NCI-H446 treated with DMSO at 0.1 percent for 48 hours (cell line): ENCODE data around the gene LRR1.
"Not testable (repeated sequence)": the region's sequence is repeated elsewhere in the genome, so short reads cannot be mapped to it uniquely, and the experiment has no call there.

Source experiments
- DNase-seq: peaks from one replicate; lab custom pipeline; 2025; lab: John Stamatoyannopoulos, UW

The LRR1 gene

GRCh38 chr14:49585803-49586672 lies 12.7 kb upstream of the LRR1 start, which contains the start of gene RPS29:
Gene RPS29 (minus strand): TSS chr14:49586380. CDS start chr14:49586346, 34 bp downstream.
- peak; percentile 98 for DNase-seq

GRCh38 chr14:49586673-49587460 lies 11.9 kb upstream of the LRR1 start:
- DNase-seq = peak; percentile 77

- DNase-seq = no peak
Observed at GRCh38 chr14:49589387-49589786, 9.4 kb upstream of the LRR1 start.

GRCh38 chr14:49593016-49593415 lies 5.7 kb upstream of the LRR1 start:
- DNase-seq = no peak

GRCh38 chr14:49594347-49595091 lies 4.2 kb upstream of the LRR1 start:
- DNase-seq = no peak

DNA sequence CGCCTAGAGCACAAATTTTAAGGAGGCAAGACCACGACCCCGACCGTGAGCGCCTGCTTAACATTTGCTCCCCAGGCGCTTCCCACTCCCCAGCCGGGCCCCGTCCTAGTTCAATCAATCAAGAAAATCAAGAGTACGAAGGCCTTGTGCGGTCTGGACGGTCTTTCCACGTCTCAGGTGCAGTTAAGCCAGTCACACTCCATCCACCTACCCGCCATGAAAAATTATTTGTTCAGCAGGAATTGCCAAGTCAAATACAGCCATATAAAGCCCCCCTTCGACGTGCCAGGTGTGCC lies 603 bp upstream of the LRR1 start:
- DNase-seq = no peak

DNA sequence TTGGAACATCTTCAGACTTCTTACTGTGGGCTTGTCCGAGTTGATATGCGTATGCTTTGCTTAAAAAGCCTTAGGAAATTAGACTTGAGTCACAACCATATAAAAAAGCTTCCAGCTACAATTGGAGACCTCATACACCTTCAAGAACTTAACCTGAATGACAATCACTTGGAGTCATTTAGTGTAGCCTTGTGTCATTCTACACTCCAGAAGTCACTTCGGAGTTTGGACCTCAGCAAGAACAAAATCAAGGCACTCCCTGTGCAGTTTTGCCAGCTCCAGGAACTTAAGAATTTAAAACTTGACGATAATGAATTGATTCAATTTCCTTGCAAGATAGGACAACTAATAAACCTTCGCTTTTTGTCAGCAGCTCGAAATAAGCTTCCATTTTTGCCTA lies 8.8 kb downstream of the LRR1 start:
- DNase-seq = no peak

GRCh38 chr14:49612251-49612650 lies 13.5 kb downstream of the LRR1 start:
- DNase-seq = no peak

DNA sequence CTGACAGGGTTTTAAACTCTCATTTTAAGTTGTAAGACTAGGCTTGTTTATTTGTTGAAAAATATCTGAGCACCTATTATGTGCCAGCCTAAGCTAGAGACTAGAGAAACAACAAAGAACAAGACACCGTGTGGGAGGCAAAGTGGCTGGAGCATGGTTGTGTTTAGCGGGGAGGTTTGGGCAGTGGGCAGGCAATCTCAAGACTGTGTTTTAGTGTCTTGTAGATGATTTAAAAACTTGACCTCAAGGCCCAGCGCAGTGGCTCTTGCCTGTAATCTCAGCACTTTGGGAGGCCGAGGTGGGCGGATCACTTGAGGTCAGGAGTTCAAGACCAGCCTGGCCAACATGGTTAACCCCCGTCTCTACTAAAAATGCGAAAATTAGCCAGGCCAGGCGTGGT lies 13.9 kb downstream of the LRR1 start:
- no peak for DNase-seq

DNA sequence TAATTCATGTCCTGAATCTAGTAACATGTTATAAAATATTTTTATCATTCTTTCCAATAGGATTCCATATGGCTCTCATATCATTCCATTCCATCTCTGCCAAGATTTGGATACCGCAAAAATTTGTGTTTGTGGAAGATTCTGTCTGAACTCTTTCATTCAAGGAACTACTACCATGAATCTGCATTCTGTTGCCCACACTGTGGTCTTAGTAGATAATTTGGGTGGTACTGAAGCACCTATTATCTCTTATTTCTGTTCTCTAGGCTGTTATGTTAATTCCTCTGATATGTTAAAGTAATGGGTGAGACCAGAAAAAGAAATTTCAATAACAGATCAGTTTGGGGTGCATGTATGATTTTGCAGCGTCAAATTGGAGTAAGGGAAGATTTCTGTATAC lies 15.5 kb downstream of the LRR1 start:
- no peak for DNase-seq

DNA sequence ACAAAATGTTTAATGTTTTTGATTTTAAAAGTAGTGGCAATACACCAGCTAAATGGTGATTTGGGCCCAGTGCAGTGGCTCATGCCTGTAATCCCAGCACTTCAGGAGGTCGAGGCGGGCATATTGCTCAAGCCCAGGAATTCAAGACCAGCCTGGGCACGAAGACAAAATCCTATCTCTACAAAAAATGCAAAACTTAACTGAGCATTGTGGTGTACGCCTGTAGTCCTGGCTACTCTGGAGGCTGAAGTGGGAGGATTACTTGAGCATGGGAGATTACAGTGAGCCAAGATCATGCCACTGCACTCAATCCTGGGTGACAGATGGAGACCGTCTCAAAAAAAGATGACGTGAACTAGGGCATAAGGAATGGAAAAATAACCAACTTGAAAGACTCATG lies 17.0 kb downstream of the LRR1 start:
- DNase-seq = no peak

GRCh38 chr14:49617852-49618519 lies 19.2 kb downstream of the LRR1 start:
- no peak for DNase-seq

DNA sequence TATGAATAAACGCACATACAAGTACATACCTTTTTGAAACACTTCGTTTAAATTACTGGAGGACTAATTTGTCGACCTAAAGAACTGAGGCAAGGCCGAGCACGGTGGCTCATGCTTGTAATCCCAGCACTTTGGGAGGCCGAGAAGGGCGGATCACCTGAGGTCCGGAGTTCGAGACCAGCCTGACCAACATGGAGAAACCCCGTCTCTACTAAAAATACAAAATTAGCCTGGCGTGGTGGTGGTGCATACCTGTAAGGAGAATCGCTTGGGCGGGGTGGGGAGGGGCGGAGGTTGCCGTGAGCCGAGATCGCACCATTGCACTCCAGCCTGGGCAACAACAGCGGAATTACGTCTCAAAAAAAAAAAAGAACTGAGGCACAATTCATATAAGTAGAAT lies 20.5 kb downstream of the LRR1 start:
- DNase-seq = not testable (repeated sequence)

DNA sequence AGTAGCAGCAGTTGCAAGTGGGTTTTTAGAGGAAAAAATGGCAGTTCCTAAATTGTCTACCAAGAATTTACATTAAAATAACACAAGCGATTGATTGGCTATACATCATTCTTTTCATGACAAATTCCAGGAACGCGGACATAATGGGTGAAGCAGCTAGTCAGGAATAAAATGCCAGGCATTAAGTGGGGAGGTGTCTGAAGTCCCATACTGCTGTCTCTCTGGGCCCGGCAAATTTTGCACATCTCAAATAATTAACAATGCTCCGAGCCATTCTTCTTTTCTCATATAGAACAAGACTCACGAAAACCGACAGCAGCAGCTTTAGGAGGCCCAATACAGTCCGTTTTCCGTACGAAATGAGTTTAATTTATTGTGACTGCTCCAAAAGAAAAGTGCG lies 21.0 kb downstream of the LRR1 start:
- no peak for DNase-seq

DNA sequence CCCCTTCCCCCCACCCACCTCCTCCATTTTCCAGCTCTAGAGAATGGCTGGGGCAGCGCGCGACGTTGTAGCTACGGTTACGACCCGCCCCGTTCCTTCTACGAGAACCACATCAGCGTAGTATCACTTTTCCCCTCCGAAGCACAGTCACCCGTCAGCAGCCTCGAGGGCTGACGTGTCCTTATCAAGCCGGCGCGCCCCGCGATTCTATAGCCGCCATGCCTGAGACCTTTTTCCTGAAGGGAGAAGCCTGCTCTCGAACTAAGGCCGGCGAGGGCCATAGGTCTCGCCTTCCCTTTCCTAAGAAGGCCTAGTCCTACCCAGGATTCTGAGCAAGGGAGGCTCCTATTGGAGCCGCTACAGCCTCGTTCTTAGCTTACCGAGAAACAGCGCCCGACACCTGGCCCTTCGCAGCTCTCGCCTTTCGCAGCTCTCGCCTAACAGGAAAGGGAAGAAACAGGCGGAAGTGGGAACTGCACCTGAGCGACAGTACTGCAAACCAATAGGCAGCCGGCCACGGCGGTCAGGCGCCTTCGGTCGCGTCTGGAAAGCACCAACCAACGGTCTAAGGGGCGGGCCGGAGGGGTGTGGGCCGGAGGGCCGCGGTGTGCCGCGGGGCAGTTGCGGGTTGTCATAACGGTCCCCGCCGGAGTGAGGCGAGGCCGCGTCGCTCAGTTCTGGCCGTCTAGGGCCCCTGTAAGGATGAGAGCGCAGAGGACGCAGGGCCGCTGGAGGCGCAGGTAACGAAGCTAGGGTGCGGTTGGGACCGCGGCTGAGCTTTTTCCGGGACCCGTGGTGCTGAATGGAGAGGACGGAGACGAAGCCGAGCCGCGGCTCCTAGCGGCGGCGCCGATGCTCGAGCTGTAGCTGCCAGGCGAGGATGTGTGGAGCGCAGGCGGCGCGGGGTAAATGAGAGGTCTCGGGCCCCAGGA lies 21.7 kb downstream of the LRR1 start, which contains the start of the genes MGAT2 and RPL36AL:
Gene MGAT2 (plus strand): TSS at position 618 of the 932 bp plus-strand sequence. CDS start 470 bp downstream, outside the sequence.
Gene RPL36AL (minus strand): TSS at position 445 of the 932 bp plus-strand sequence. CDS start 1,522 bp downstream, outside the sequence.
- peak; percentile 95 for DNase-seq

DNA sequence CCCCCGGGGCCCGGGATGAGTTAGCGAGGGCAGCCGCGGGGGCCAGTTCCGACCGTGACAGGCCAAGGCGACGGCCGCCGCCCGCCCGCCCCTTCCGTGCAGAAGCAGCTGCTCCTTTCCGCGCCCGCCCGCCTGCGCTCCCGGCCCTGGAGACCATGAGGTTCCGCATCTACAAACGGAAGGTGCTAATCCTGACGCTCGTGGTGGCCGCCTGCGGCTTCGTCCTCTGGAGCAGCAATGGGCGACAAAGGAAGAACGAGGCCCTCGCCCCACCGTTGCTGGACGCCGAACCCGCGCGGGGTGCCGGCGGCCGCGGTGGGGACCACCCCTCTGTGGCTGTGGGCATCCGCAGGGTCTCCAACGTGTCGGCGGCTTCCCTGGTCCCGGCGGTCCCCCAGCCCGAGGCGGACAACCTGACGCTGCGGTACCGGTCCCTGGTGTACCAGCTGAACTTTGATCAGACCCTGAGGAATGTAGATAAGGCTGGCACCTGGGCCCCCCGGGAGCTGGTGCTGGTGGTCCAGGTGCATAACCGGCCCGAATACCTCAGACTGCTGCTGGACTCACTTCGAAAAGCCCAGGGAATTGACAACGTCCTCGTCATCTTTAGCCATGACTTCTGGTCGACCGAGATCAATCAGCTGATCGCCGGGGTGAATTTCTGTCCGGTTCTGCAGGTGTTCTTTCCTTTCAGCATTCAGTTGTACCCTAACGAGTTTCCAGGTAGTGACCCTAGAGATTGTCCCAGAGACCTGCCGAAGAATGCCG lies 22.6 kb downstream of the LRR1 start:
- no peak for DNase-seq

GRCh38 chr14:49622022-49622607 lies 23.4 kb downstream of the LRR1 start:
- no peak for DNase-seq

- DNase-seq = no peak
Observed at GRCh38 chr14:49623387-49623786, 24.6 kb downstream of the LRR1 start.
